Thyroid gland (tissue), 4 donors: ENCODE data around the gene AADACL4.

ENCODE experiments used
- POLR2A ChIP-seq, 2 donors: fragments of 450-650 bp; IDR thresholded peaks; one replicate each; pipeline ENCODE4 v1.6.1; 2017; ENCODE audit warnings: antibody characterized with exemption in 2 of 2, mild to moderate bottlenecking in 2 of 2, moderate library complexity in 1 of 2
- TF ChIP-seq, protein P1 (sequence below), 6 experiments: fragments of 200-600 bp in 3 of 6; fragments of 450-650 bp in 3 of 6; sonication (generic) in 3 of 6; IDR thresholded peaks; one replicate each; pipeline ENCODE4 v1.5.1; 2016 to 2019; ENCODE audit warnings: antibody characterized with exemption in 6 of 6, mild to moderate bottlenecking in 2 of 6, inconsistent platforms in 1 of 6, moderate library complexity in 1 of 6

- TF ChIP-seq, protein P1, sequence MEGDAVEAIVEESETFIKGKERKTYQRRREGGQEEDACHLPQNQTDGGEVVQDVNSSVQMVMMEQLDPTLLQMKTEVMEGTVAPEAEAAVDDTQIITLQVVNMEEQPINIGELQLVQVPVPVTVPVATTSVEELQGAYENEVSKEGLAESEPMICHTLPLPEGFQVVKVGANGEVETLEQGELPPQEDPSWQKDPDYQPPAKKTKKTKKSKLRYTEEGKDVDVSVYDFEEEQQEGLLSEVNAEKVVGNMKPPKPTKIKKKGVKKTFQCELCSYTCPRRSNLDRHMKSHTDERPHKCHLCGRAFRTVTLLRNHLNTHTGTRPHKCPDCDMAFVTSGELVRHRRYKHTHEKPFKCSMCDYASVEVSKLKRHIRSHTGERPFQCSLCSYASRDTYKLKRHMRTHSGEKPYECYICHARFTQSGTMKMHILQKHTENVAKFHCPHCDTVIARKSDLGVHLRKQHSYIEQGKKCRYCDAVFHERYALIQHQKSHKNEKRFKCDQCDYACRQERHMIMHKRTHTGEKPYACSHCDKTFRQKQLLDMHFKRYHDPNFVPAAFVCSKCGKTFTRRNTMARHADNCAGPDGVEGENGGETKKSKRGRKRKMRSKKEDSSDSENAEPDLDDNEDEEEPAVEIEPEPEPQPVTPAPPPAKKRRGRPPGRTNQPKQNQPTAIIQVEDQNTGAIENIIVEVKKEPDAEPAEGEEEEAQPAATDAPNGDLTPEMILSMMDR (IDR thresholded peaks at IDR 0.05) = no peak
- no peak for TF ChIP-seq POLR2A (IDR thresholded peaks at IDR 0.05)
Observed at GRCh38 chr1:12620931-12621330, 23.0 kb upstream of the AADACL4 start.
